ENCODE measurements around the gene PARD3.

- no peak for TF ChIP-seq CTCF (conservative IDR thresholded peaks at IDR 0.05 in 1 of 2, IDR thresholded peaks at IDR 0.05 in 1 of 2; ENCODE audit: low read depth in 1 of 2, low read length in 2 of 2)
- TF ChIP-seq EZH2 (IDR thresholded peaks at IDR 0.05; ENCODE audit: low read length, missing control alignments): no peak
These were observed 308.3 kb downstream of the PARD3 start for GRCh38 chr10:34506786-34507185.

All from fibroblast of lung (primary cell).